Activated CD4-positive, alpha-beta T cell treated with anti-CD3 and anti-CD28 coated beads for 48 hours (primary cell): Measurements from ENCODE around the gene C8G.

Experiments used
- DNase-seq: peaks from one replicate; pipeline ENCODE4 v3.0.0-alpha.2; 2020

The C8G gene

DNA sequence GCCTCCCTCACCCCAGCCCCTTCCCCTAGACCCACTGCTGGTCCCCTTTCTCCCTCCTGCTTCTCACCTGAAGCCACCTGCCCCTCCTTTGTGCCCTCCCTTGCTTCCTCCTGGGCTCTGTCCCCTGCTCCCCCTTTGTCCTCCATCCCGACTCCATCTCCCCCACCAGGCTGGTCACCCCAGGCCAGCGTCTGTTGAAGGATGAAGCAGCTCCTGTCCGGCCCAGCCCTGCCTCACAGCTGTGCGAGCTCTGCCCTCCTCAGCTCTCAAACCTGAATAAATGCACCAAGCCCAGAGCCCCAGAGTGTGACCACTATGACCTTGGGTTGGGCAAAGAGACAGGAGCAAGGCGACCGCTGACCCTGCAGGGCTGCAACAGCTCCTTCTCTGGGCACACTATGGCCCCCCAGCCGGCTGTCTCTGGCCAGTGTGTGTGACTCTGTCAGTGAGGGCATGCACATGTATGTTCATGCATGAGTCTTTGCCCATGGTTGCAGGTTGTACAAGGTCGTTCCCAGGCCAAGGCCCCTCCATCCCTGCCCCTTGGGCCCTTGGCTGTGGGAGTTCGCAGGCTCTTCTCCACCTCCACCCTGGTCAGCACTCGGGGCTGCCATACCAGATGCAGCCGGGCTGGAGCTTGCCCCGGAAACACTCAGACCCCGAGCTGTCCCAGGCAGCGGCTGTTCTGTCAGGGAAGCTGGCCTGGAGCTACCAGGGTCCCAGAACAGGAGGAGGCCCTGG, 10.3 kb downstream of the C8G start:
- DNase-seq = no peak

DNA sequence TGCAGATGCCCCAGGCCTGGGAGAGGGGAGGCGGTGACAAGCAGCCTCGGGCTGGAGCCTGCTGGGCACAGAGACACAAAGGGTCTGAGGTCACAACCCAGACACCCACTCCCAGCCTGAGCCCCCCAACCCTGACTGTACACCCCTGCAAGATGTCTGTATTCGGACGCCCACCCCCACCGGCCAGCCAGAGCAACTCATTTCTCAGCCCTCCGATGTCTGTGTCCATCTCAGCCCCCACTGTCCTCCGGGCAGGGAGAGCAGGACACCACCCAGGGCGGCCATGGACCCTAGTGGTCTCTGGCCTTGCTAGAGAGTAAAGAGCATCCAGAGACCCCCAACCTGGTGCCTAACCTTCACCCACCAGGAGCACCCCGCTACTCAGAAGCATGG, 10.9 kb downstream of the C8G start:
- DNase-seq = no peak

- DNase-seq = no peak
Observed at GRCh38 chr9:136956604-136957003, 11.6 kb downstream of the C8G start.

GRCh38 chr9:136957461-136957860, 12.4 kb downstream of the C8G start:
- DNase-seq = no peak

- no peak for DNase-seq
Observed at GRCh38 chr9:136957901-136958300, 12.9 kb downstream of the C8G start.

GRCh38 chr9:136958473-136958872, 13.4 kb downstream of the C8G start:
- DNase-seq = no peak

- DNase-seq = no peak
Observed at GRCh38 chr9:136958898-136959850, 14.1 kb downstream of the C8G start.

DNA sequence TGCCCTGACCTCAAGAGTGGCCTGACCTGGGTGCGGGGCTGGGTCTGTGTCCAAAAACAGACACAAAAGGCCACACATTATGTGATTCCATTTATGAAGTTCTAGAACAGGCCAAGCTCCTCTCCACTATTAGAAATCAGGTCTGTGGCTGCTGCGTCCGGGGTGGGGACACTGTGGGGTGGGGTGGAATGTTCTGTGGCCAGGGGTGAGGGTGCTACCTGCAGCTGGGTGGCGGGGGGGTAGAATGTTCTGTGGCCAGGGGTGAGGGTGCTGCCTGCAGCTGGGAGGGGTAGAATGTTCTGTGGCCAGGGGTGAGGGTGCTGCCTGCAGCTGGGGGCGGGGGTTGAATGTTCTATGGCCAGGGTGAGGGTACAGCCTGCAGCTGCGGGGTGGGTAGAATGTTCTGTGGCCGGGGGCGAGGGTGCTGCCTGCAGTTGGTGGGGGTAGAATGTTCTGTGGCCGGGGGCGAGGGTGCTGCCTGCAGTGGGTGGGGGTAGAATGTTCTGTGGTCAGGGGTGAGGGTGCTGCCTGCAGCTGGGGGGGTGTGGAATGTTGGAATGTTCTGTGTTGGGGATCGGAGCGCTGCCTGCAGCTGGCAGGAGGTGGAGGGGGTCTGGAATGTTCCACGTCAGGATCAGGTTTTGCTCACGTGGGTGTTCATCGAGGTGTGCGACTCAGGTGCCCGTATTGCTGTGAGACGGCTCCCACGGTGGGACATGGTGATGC, 15.3 kb downstream of the C8G start:
- DNase-seq = no peak

DNA sequence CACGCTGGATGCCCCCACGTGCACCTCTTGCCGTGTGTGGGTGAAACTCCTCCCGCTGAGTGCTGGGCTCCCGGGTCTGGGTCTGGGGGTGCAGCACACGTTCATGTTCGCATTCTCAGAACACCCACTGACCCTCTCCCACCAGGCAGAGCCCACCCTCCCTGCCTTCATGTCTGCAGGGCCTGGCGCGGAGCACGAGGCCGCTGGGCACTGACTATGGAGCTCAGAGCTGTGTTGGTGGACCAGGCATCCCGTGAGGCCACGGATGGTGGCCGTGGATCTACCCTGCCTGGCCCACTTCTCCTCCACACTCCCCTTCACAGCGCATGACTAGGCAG, 15.9 kb downstream of the C8G start:
- no peak for DNase-seq

- no peak for DNase-seq
Observed at GRCh38 chr9:136961279-136962065, 16.4 kb downstream of the C8G start.

GRCh38 chr9:136962163-136962562, 17.1 kb downstream of the C8G start:
- no peak for DNase-seq

DNA sequence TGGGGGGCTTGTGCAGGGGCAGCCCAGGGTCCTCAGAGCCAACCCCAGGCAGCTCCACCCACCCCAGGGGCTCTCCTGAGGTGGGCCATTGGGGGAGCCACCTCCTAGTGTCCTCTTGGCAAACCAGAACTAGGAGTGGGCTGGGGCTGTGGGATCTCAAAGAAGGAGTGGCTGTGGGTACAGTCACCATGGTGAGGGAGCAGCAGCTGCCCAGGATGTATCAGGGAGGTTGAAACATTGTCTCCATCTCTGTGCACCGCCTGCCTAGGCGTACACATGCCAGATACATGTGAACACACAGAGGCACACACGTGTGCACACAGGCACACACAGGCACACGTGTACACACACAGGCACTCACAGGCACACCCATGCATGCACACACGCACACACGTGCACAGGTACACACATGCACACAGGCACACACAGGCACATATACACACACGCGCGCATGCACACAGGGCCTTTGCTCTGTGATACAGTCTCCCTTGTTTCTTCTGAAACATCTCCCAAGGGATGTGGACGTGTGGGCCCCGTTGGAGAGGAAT, 17.7 kb downstream of the C8G start:
- DNase-seq = no peak

- no peak for DNase-seq
Observed at GRCh38 chr9:136963341-136963740, 18.3 kb downstream of the C8G start.

GRCh38 chr9:136963751-136964150, 18.7 kb downstream of the C8G start:
- DNase-seq = no peak

GRCh38 chr9:136964171-136964689, 19.2 kb downstream of the C8G start:
- no peak for DNase-seq

- no peak for DNase-seq
Observed at GRCh38 chr9:136964833-136965422, 19.9 kb downstream of the C8G start.

DNA sequence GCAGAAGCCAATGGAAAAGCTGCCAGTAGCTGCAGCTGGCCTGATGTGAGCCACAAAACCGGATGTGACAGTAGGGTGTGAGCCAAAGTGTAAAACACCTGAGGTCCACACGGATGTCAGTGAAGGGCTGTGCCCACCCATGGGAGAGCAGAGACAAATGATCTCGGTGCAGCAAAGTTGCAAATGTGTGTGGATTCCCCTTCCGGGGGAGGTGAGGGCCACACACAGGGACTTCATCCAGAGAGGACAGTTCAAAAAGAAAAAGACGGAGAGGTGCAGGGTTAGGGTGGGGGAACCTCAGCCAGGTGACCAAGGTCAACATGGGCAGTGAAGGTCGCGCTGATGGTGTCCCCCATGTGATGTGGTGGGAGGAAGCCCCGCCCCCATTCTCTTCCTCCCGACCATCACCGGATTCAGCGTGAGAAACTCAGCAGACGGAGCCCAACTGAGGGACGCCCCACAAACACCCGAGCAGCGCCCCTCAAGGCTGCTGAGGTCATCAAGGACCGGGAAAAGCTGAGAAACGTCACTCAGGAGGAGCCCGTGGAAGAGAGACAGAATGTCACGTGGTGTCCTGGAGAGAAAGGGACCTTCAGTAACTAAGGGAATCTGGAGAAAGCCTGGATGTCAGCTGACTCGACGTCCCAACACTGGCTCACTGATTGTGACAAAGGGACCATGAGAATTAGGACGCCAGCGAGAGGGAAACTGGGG, 20.9 kb downstream of the C8G start:
- DNase-seq = peak; percentile 28

DNA sequence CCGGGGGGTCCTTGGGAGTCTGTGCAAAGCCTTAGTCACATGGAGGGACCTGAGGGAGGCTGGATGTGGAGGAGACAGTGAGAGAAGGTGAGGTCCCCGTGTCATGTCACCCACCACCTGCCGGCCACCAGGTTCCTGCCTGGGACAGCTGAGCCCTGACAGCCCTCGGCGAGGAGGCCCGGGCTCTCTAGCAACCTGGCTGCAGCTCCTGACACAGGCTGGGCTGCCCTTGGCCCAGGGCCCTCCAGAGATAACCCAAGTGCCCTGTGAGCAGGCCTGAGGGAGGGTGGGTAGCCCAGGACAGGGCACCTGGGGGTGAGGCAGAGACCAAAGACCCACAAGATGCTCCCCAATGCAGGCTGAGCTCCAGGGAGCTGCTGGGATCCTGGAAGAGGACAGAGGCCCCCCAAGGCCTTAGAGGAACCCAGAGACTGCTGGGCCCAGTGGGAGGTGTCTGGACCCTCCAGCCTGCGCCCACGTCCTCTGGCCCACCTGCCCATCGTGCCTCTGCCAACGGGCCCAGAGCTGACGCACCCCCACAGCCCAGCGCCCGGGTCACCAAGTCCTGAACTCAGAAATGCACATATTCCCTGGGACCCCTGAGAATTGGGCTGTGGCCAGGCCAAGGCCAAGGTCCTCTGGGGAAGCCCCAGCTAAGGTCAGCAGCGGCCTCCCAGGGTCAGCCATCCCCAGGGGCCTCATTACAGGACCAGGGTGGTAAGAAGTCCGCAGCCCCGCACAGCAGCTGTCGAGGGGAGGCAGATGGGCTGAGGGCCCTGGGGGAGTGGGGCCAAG, 23.5 kb downstream of the C8G start:
- DNase-seq = no peak

DNA sequence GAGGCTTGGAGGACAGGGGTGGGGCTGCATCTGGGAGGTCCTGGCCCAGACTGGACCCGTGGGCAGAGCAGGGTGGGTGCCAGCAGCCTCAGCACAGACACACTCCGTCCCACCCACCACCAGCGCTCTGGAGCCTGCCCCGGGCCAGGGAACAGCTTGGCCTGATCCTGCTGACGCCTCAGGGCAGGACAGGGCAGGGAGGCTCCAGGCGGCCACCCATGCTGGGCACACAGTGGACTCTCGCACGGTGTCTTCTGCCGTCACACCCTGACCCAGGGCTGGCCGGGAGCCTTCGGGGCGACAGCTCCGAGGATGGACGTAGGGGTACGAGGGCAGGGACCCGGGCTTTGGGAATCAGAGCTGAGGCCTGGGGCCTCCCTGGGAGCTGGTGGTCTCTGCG, 24.1 kb downstream of the C8G start:
- DNase-seq = no peak

GRCh38 chr9:136969774-136970173, 24.7 kb downstream of the C8G start:
- DNase-seq = no peak
